Heart left ventricle (tissue), 13 donors: Measurements from ENCODE around the gene PLXNA1.

ENCODE experiments used
- CTCF ChIP-seq, 12 donors: fragments of 200-600 bp; sonication (generic) in 4 of 12; IDR thresholded peaks; one replicate each; pipeline versions ENCODE4 v1.5.0 to v1.8.0; 2018 to 2022; ENCODE audit warnings: antibody characterized with exemption in 12 of 12, mild to moderate bottlenecking in 5 of 12
- POLR2A ChIP-seq, 2 donors: fragments of 450-650 bp; IDR thresholded peaks; one replicate each; pipeline ENCODE4 v1.6.1; 2017; ENCODE audit warnings: antibody characterized with exemption in 2 of 2, mild to moderate bottlenecking in 2 of 2, moderate library complexity in 2 of 2
- donor health status: ischemic (EF 13 %, LVEDD 7.1; RV severe dilation, severe dysfunction).
- donor health status: DM: no; HTN: yes; CAD: no.
- donor health status: DM: no; HTN: no; CAD: no.
- donor health status: ischemic (EF 25% LVEDD 6.9; RV normal size, moderate dysfunction).
- donor health status: ischemic (EF 25% LVEDD 5.7; RV mildly dilated, moderate dysfunction).
- donor health status: ischemic (EF 35%, LVEDD 5.7; RV mildly dilated, moderate dysfunction).
- donor health status: nonischemic (EF 11% LVEDD 7.7; RV severe dilation, severe dysfunction).
- donor health status: DM: yes; HTN: yes; CAD: no.
- donor health status: PGD.
- donor health status: ischemic (EF 29% LVEDD 5.4; RV normal size, mild dysfunction).
- donor health status: nonischemic (EF 23%, LVEDD 6.1; RV moderate dilation, normal function).

- TF ChIP-seq CTCF (IDR thresholded peaks at IDR 0.05) (no peak), POLR2A (IDR thresholded peaks at IDR 0.05) (no peak)
Observed at GRCh38 chr3:126995254-126995780, 12.4 kb downstream of the PLXNA1 start.
